Coronary artery (tissue), 2 donors: ENCODE data around the gene PCSK9.

Source experiments
- DNase-seq: peaks from one replicate; pipeline ENCODE4 v3.0.0-alpha.2; 2017; ENCODE audit warnings: low spot score
- H3K27ac ChIP-seq, 2 donors: fragments of 200-600 bp; sonication (generic); one replicate each; pipeline ENCODE4 v1.5.1; 2016 to 2019
- H3K4me3 ChIP-seq: fragments of 200-600 bp; sonication (generic); 2 replicates; pipeline ENCODE4 v1.5.1; 2016; ENCODE audit warnings: mild to moderate bottlenecking, moderate library complexity
- TF ChIP-seq, protein P1 (sequence below): fragments of 200-600 bp; sonication (generic); IDR thresholded peaks from one replicate; pipeline ENCODE4 v1.5.1; 2019; ENCODE audit warnings: antibody characterized with exemption

PCSK9 gene

DNA sequence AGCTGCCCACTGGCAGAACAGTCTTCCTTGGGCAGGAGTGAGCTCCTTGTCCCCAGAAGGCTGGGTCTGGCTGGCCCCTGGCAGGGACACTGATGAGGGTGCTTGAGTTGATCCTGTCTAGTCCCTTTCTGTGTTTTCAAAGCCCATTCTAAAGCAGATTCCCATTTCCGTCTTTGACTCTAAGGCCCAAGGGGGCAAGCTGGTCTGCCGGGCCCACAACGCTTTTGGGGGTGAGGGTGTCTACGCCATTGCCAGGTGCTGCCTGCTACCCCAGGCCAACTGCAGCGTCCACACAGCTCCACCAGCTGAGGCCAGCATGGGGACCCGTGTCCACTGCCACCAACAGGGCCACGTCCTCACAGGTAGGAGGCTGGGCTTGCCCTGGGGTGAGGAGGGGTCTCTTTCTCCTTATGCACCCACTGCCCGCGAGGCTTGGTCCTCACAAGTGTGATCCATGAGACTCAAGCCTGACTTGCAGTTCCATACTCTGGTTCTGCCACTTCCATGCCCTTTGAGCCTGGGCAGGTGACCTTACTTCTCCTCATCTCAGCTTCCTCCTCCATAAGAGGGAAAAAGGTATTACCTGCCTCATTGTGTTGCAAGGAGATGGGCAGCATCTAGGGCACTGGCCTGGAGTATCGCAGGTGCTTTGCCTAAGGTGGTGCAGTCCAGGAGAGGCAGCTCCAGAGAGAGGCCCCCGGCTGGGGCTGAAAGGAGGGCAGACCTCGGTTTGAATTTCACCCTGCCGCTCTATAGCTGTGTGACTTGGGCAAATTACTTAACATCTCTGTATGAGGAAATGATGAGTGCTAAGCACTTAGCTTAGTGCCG is 20.2 kb downstream of the PCSK9 start:
- Histone ChIP-seq H3K4me3 (no peak overlapping the region), H3K27ac (no peak overlapping the region)
- DNase-seq, result peak; percentile 55
- TF ChIP-seq, protein P1, sequence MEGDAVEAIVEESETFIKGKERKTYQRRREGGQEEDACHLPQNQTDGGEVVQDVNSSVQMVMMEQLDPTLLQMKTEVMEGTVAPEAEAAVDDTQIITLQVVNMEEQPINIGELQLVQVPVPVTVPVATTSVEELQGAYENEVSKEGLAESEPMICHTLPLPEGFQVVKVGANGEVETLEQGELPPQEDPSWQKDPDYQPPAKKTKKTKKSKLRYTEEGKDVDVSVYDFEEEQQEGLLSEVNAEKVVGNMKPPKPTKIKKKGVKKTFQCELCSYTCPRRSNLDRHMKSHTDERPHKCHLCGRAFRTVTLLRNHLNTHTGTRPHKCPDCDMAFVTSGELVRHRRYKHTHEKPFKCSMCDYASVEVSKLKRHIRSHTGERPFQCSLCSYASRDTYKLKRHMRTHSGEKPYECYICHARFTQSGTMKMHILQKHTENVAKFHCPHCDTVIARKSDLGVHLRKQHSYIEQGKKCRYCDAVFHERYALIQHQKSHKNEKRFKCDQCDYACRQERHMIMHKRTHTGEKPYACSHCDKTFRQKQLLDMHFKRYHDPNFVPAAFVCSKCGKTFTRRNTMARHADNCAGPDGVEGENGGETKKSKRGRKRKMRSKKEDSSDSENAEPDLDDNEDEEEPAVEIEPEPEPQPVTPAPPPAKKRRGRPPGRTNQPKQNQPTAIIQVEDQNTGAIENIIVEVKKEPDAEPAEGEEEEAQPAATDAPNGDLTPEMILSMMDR, result no peak

DNA sequence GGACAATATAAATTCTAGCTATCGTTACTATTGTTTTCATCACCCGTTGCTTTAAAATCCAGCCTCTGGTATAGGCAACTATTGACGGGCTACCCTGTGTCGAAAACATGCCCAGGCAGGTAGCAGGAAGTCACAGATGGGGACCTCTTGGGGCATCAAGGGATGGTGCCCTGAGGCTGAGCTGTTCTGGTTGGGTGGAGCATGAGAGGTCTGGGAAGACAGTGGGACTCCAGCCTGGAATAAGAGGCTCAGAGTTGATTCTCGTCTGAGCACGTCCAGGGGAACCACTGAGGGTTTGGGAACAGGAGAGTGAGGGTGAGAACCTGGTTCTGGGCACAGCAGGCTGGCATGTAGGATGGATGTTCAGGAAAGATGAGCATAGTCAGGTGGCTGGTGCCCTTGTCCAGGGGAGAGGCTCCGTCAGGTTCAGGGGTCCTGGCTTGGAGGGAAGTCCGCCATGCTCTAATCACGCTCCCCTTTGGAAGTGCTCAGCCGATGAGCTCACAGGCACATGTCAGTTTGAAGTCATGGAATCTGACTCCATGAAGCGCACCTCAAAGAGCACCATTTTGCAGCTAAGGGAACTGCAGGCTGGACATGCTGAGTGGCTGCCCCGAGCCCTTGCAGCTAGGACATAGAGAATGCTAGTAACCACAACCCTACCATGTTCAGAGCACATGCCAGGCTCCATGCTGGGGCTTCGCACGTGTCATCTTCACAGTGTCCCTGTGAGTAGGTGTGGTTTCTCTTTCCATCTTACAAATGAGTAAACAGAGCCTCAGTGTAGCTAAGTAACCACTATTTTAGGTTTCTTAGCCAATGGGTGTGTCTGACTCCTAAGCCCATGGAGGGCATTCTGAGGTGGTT is 21.0 kb downstream of the PCSK9 start:
- Histone ChIP-seq H3K27ac (no peak overlapping the region), H3K4me3 (no peak overlapping the region)
- DNase-seq, result peak; percentile 59
- TF ChIP-seq, protein P1, result no peak

GRCh38 chr1:55061000-55061705 is 21.8 kb downstream of the PCSK9 start:
- peak; percentile 49 for DNase-seq
- TF ChIP-seq, protein P1, result no peak
- H3K27ac ChIP-seq, result peak overlapping the region in 1 of 2 donors; percentile 66

GRCh38 chr1:55061706-55062321 is 22.5 kb downstream of the PCSK9 start:
- Histone ChIP-seq H3K4me3 (no peak overlapping the region), H3K27ac (peak overlapping the region in 1 of 2 donors; percentile 66)
- TF ChIP-seq, protein P1, result no peak
- DNase-seq, result peak; percentile 75

More at GRCh38 chr1:55061000-55061705, 21.8 kb downstream of the PCSK9 start:
- no peak overlapping the region for H3K4me3 ChIP-seq

DNA sequence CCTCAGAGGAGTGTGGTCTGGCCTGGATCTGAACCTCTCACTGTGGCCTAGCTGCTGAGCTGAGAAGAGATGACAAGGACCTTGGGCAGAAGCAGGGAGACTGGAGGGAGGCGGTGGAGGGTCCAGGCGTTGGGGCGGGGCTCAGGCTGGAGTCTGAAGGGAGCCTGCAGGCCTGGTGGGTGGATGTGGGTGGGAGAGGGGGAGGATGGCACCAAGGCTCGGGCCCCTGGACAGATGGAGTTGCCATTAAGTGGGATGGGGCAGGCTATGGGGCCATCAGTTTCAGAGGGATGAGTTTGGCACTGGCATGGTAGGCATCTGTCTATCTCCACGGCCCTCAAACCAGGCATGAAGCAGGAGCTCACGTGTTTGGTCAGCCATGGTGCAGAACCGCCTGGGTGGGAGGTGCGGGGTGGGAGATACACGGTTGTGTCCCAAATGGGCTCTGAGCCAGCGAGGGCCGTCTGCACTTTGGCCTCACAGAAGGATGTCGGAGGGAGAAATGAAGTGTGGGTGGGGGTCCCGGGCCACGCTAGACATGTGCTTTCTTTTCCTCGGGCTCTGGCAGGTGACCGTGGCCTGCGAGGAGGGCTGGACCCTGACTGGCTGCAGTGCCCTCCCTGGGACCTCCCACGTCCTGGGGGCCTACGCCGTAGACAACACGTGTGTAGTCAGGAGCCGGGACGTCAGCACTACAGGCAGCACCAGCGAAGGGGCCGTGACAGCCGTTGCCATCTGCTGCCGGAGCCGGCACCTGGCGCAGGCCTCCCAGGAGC is 23.6 kb downstream of the PCSK9 start:
- no peak overlapping the region for H3K4me3 ChIP-seq
- DNase-seq, result peak; percentile 69
- TF ChIP-seq, protein P1, result no peak
- H3K27ac ChIP-seq, result peak overlapping the region in 1 of 2 donors; percentile 66

DNA sequence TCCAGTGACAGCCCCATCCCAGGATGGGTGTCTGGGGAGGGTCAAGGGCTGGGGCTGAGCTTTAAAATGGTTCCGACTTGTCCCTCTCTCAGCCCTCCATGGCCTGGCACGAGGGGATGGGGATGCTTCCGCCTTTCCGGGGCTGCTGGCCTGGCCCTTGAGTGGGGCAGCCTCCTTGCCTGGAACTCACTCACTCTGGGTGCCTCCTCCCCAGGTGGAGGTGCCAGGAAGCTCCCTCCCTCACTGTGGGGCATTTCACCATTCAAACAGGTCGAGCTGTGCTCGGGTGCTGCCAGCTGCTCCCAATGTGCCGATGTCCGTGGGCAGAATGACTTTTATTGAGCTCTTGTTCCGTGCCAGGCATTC is 24.2 kb downstream of the PCSK9 start:
- H3K27ac ChIP-seq, result no peak overlapping the region

More for the DNA sequence above, 24.2 kb downstream of the PCSK9 start:
- peak; percentile 64 for DNase-seq
- H3K4me3 ChIP-seq, result no peak overlapping the region
- TF ChIP-seq, protein P1, result no peak
